Heart right ventricle (tissue), 16 donors: Measurements from ENCODE around the gene RAD51B. TPM values are rescaled to one million over a fixed set of nuclear protein-coding genes. Genes with fewer than 3 reads are reported as not detected.

Source experiments
- ATAC-seq, 8 donors: fragments of 200-7000 bp; cut with Tn5 transposase; one replicate each; pipeline ENCODE4 v1.9.1; 2020; ENCODE audit warnings: mild to moderate bottlenecking in 8 of 8, moderate library complexity in 8 of 8, moderate number of reproducible peaks in 1 of 8
- DNase-seq, 2 donors: peaks; one replicate each; pipeline ENCODE4 v3.0.0-alpha.2; 2020
- H3K27ac ChIP-seq, 10 donors: fragments of 200-600 bp; sonication (generic) in 2 of 10; one replicate each; pipeline versions ENCODE4 v1.5.0 to v1.8.0; 2020 to 2022; ENCODE audit warnings: mild to moderate bottlenecking in 3 of 10
- H3K27me3 ChIP-seq, 7 donors: fragments of 200-600 bp; one replicate each; pipeline ENCODE4 v1.8.0; 2021 to 2022; ENCODE audit warnings: mild to moderate bottlenecking in 2 of 7
- H3K36me3 ChIP-seq, 9 donors: fragments of 200-600 bp; sonication (generic) in 1 of 9; one replicate each; pipeline versions ENCODE4 v1.5.0 to v1.8.0; 2020 to 2022; ENCODE audit warnings: mild to moderate bottlenecking in 2 of 9
- H3K4me1 ChIP-seq, 9 donors: fragments of 200-600 bp; sonication (generic) in 1 of 9; one replicate each; pipeline versions ENCODE4 v1.5.0 to v1.8.0; 2020 to 2022; ENCODE audit warnings: mild to moderate bottlenecking in 4 of 9
- H3K4me3 ChIP-seq, 10 donors: fragments of 200-600 bp; sonication (generic) in 2 of 10; one replicate each; pipeline versions ENCODE4 v1.5.0 to v1.8.0; 2020 to 2022; ENCODE audit warnings: mild to moderate bottlenecking in 7 of 10, moderate library complexity in 2 of 10
- H3K9me3 ChIP-seq, 11 donors: fragments of 200-600 bp in 10 of 11; sonication (generic) in 2 of 11; one replicate each; pipeline versions ENCODE4 v1.5.0 to v1.8.0; 2013 to 2022; ENCODE audit warnings: mild to moderate bottlenecking in 2 of 11, control low read depth in 1 of 11, moderate library complexity in 1 of 11
- CTCF ChIP-seq, 9 donors: fragments of 200-600 bp; sonication (generic) in 2 of 9; IDR thresholded peaks; one replicate each; pipeline versions ENCODE4 v1.5.0 to v1.8.0; 2021 to 2022; ENCODE audit warnings: antibody characterized with exemption in 9 of 9, mild to moderate bottlenecking in 5 of 9, moderate library complexity in 1 of 9
- WGBS, 2 donors: extraction: QIAGEN DNeasy Blood & Tissue Kit; methylation state at CpG; one replicate each; pipeline ENCODE4 v1.1.7; 2013; ENCODE audit warnings: inconsistent platforms in 1 of 2; 5-methylcytosine and 5-hydroxymethylcytosine counted together
- intact Hi-C, 10 donors: fragments of 100-400 bp; cut with DNase I; formaldehyde crosslinking; loops; one replicate each; pipeline versions ENCODE4 v1.11.1 to v1.14.2; 2022
- polyA plus RNA-seq, 2 donors: library from polyadenylated mRNA; stranded (reverse); fragments of 200-250 nt; gene quantifications; one replicate each; pipeline ENCODE4 v1.2.3, GENCODE V29; 2013
- total RNA-seq, 10 donors: library from RNA; stranded (reverse); fragmentation: NEBNext Ultra II Directional in 3 of 10; extraction: Animal tissue kit (Norgen Biotek cat#: 25700) in 3 of 10; gene quantifications; one replicate each; pipeline versions ENCODE4 v1.2.1 to v1.2.4, GENCODE V29; 2021 to 2023
- donor health status: Arrhythmogenic right ventricular cardiomyopathy.
- donor health status: ischemic (EF 13 %, LVEDD 7.1; RV severe dilation, severe dysfunction).
- donor health status: healthy with polysubstance abuse.
- donor health status: DM: no; HTN: yes; CAD: no.
- donor health status: DM: no; HTN: no; CAD: no.
- donor health status: ischemic (EF 25% LVEDD 6.9; RV normal size, moderate dysfunction).
- donor health status: ischemic (EF 25% LVEDD 5.7; RV mildly dilated, moderate dysfunction).
- donor health status: healthy.
- donor health status: DM: yes; HTN: yes; CAD: no.
- donor health status: Ischemic cardiomyopathy.
- donor health status: ischemic (EF 35%, LVEDD 5.7; RV mildly dilated, moderate dysfunction).
- donor health status: nonischemic (EF 11% LVEDD 7.7; RV severe dilation, severe dysfunction).
- donor health status: DM: yes; HTN: yes; CAD: no.
- donor health status: PGD.
- donor health status: ischemic (EF 29% LVEDD 5.4; RV normal size, mild dysfunction).
- donor health status: nonischemic (EF 23%, LVEDD 6.1; RV moderate dilation, normal function).

RAD51B gene
- total and polyA plus RNA-seq, 12 donors = 0.88 to 8.6 (median 3.5) TPM

GRCh38 chr14:68671909-68672308 is 852.3 kb downstream of the RAD51B start:
- TF ChIP-seq CTCF (IDR thresholded peaks at IDR 0.05) = no peak
- H3K27ac ChIP-seq = peak overlapping the region in 9 of 10 donors; percentile 46 to 75 (median 66)
- no peak overlapping the region for H3K4me3 ChIP-seq
- intact Hi-C loops = loop anchor here in 2 of 10 donors (10.0 kb wide), 2 partner anchors 417 to 427 kb away; no protein-coding TSS in a partner anchor
- DNase-seq (no peak), ATAC-seq (peak in 7 of 8 donors; percentile 6 to 75 (median 42))
- no peaks in the 10 kb centered on the region for H3K36me3 ChIP-seq
- peaks cover 24 to 62% (median 42%) of the 10 kb centered on the region in 9 donors for H3K4me1 ChIP-seq
- H3K27me3 ChIP-seq = no peaks in the 10 kb centered on the region
- H3K9me3 ChIP-seq = no peaks in the 10 kb centered on the region
- 7 to 14% methylated on average over 2 of the region's 2 CpGs for WGBS, 2 donors

- no peak for TF ChIP-seq CTCF (IDR thresholded peaks at IDR 0.05)
- H3K4me1 ChIP-seq = peaks cover 24 to 55% (median 42%) of the 10 kb centered on the region in 9 donors
- H3K27ac ChIP-seq = peak overlapping the region in 8 of 10 donors; percentile 48 to 75 (median 70)
- H3K9me3 ChIP-seq = no peaks in the 10 kb centered on the region
- intact Hi-C loops = loop anchor here in 2 of 10 donors (10.0 kb wide), 2 partner anchors 418 to 428 kb away; no protein-coding TSS in a partner anchor
- ATAC-seq (peak in 2 of 8 donors; percentile 12 to 28), DNase-seq (no peak)
- H3K36me3 ChIP-seq = no peaks in the 10 kb centered on the region
- H3K27me3 ChIP-seq = no peaks in the 10 kb centered on the region
- 31 to 40% methylated on average over 3 of the region's 3 CpGs for WGBS, 2 donors
- H3K4me3 ChIP-seq = no peak overlapping the region
These were observed 853.2 kb downstream of the RAD51B start for GRCh38 chr14:68672609-68673285.

GRCh38 chr14:68673464-68673863 is 853.9 kb downstream of the RAD51B start:
- no peaks in the 10 kb centered on the region for H3K9me3 ChIP-seq
- intact Hi-C loops = loop anchor here in 2 of 10 donors (10.0 kb wide), 2 partner anchors 419 to 429 kb away; no protein-coding TSS in a partner anchor
- 79% methylated on average over 5 of the region's 5 CpGs for whole genome bisulfite sequencing, 2 donors
- H3K36me3 ChIP-seq = no peaks in the 10 kb centered on the region
- no peaks in the 10 kb centered on the region for H3K27me3 ChIP-seq
- ATAC-seq = no peak
- no peak for TF ChIP-seq CTCF (IDR thresholded peaks at IDR 0.05)
- DNase-seq = no peak
- H3K4me1 ChIP-seq = peaks cover 24 to 51% (median 42%) of the 10 kb centered on the region in 9 donors
- H3K27ac ChIP-seq = no peak overlapping the region
- no peak overlapping the region for H3K4me3 ChIP-seq

- WGBS, 2 donors = 94 to 95% methylated on average over 5 of the region's 5 CpGs
- peaks cover 23 to 39% (median 35%) of the 10 kb centered on the region in 9 donors for H3K4me1 ChIP-seq
- no peaks in the 10 kb centered on the region for H3K36me3 ChIP-seq
- H3K27ac ChIP-seq = no peak overlapping the region
- DNase-seq (no peak), ATAC-seq (no peak)
- intact Hi-C loops = loop anchor here in 2 of 10 donors (10.0 kb wide), 2 partner anchors 420 to 430 kb away; no protein-coding TSS in a partner anchor
- no peaks in the 10 kb centered on the region for H3K9me3 ChIP-seq
- no peak for TF ChIP-seq CTCF (IDR thresholded peaks at IDR 0.05)
- no peaks in the 10 kb centered on the region for H3K27me3 ChIP-seq
- no peak overlapping the region for H3K4me3 ChIP-seq
These were observed 855.1 kb downstream of the RAD51B start for GRCh38 chr14:68674538-68675232.
